ENCODE results near the gene LYST.

DNA sequence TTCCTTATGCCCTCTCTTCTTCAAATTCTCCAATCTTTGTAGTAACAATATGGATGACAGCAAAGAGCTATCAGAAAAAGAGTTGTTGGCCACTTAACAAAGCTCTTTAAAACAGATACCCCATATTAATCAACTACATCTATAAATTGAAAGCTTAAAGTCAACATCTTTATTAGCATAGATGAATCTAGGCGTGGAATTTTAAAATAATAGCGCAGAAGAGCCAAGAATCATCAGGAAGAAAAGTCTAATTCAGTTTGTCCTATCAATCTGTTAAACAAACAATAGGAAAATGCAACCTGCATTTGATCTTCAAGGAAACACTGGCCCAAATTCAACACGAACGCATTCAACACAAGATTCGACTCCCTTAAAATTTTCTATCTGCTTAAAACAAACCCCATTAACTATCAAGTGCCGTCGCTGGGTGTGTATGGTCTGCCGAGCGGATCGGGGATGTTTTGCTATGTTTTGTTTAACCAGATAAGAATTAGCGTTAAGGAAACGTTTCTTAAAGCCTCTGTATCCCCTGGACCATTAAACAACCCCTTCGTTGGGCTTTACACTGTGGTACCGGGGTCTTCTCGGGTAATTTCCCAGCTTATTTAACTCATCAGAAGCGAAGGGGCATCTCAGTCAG is 1.0 kb downstream of the LYST start:
- TF ChIP-seq, protein P1, sequence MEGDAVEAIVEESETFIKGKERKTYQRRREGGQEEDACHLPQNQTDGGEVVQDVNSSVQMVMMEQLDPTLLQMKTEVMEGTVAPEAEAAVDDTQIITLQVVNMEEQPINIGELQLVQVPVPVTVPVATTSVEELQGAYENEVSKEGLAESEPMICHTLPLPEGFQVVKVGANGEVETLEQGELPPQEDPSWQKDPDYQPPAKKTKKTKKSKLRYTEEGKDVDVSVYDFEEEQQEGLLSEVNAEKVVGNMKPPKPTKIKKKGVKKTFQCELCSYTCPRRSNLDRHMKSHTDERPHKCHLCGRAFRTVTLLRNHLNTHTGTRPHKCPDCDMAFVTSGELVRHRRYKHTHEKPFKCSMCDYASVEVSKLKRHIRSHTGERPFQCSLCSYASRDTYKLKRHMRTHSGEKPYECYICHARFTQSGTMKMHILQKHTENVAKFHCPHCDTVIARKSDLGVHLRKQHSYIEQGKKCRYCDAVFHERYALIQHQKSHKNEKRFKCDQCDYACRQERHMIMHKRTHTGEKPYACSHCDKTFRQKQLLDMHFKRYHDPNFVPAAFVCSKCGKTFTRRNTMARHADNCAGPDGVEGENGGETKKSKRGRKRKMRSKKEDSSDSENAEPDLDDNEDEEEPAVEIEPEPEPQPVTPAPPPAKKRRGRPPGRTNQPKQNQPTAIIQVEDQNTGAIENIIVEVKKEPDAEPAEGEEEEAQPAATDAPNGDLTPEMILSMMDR (IDR thresholded peaks at IDR 0.05): peak in 1 of 6 experiments; percentile 53
- TF ChIP-seq POLR2A (IDR thresholded peaks at IDR 0.05): no peak
